Stimulated activated CD4-positive, alpha-beta T cell treated with anti-CD3 and anti-CD28 coated beads, Interleukin-1b, Interleukin-23, amount 100 ng/mL, for 48 hours (primary cell): Measurements from ENCODE around the gene NPHP4.

Source experiments
- DNase-seq: peaks from one replicate; pipeline ENCODE4 v3.0.0-alpha.2; 2020

The NPHP4 gene

DNA sequence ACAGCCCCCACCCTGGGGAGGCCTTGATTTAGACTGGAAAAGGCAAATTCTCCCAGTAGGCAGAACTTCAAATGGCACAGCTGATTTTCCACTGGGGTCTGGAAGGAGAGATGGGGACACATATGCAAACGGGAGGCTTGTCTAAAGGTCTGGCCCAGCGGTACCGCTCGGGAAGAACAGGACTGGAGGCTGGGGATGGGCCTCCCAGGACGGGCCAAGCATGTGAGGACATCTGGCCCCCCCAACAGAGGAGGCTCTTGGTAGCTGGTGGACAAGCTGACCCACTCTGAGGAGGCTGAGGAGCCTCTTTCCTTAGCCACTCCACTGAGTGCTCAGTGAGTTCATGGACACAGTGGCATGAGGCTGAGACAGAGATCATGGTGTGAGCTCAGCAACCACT, 170.0 kb downstream of the NPHP4 start:
- DNase-seq = no peak

DNA sequence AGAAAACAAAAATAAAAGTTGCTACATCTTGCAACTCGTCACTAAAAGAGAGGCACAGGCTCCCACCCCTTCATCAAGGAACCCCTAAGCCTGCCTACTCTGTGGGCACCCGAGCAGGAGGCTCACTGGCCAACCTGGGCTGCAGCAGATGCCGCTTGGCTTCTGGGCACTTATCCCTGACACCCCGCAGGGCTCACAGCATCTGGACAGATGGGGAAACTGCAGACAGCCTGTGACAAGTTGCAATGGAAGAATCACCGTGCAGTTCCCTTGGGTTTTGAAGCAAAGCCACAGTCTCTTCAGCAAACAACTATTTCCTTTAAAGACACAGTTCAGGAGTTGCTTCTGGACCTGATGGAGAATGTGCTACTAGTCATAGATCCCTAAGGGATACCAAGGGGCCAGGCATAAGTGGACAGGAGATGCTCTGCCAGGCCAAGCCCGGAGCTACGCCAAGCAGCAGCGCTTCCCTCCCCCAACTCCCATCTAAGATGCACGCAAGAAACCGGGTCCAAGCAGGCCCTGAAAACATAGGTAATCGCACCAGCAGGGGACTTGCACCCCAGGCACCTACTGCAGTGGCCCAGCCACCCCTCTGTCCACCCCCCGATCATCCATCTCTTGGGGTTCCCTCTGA, 170.6 kb downstream of the NPHP4 start:
- DNase-seq = no peak

DNA sequence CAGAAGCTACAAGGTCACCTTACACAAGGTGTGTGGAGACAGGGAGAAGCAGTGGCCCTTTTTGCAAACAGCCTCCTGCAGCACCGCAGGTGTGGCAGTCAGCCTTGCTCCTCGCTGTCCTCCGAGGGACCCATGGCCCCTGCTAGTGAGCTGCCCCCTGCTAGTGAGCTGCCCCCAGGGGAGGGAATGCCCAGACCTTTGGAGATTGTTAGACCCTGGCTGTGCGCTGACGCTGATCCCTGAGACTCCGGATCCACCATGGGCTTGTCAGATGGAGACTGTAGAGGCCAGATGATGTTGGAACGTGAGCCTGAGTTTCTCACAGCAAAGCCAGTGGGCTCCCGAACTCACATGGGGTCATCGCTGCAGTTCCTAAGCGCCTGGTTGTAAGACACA, 172.2 kb downstream of the NPHP4 start:
- no peak for DNase-seq

DNA sequence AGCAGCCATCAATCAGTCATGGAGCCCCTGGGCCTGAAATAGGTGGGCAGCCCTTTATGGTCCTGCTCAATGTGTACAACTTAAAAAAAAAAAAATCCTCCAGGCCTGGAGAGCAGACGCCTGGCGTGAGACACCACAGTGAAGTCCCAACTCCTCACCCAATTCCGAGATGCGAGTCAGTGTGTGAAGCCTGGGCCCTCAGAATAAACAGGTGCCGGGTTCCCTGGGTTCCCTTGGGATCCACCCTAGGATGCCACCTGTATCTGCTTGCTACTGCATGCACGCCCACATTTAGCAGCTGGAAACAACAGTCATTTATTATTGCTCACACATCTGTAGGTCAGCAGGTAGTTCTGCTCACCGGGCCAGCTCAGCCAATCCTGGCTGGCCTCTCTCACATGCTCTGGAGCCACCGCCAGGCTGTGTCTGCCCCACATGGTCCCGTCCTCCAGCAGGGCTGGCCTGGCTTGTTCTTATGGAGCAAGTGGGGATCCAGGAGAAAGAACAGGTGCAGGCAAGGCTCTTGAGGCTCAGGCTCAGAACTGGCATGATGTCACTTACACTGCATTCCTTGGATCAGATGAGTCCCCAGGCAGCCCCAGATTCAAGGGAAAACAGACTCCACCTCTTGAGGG, 172.7 kb downstream of the NPHP4 start:
- no peak for DNase-seq

DNA sequence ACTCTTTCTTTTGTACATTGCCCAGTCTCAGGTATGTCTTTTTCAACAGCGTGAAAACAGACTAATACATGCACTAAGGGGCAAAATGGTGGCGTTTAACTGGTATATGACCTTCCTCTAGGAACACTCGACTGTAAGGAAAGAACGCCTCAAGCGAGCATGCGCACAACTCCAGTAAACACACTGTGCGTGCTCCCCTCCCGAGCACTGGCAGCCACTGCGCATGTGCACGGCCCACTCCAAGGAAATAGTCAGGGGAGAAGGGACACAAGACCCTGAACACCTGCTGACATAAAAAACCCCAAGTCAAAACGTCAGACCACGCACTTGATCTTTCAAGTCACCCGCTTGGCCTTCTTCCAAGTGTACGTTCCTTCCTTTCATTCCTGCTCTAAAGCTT, 173.5 kb downstream of the NPHP4 start:
- no peak for DNase-seq

DNA sequence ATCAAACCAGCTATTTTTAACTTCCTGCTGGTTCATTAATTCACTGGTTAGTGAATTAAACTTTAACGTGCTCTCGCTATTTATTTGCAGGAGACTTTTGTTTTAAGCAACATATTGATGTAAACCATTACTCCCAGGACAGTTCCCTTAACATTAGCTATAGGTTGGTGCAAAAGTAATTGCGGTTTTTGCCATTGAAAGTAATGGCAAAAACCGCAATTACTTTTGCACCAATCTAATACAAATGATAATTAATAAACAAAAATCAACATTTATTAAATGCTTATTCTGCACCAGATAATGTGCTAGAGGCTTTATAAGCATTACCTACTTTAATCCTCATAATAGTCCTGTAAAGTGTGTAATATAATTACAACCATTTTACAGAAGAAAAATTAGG, 176.5 kb downstream of the NPHP4 start:
- no peak for DNase-seq

DNA sequence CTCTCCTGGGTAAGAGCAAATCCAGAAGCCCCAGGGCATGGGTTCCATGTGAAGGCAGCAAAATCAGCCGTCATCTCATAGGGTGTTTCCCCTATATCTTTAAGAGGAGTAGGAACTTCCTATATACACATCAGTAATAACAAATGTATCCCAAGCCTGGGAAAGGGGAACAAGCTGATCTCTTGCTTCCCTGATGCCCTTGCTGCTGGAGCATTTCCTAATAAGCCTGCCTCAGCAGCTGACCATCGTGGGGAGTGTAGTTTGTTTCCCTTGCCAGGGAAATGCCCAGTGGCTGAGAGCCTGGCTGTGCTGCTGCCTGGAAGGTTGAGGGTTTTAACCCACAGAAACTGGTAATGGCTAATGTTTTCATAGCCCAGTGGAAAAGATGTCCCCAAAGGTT, 177.0 kb downstream of the NPHP4 start:
- no peak for DNase-seq

DNA sequence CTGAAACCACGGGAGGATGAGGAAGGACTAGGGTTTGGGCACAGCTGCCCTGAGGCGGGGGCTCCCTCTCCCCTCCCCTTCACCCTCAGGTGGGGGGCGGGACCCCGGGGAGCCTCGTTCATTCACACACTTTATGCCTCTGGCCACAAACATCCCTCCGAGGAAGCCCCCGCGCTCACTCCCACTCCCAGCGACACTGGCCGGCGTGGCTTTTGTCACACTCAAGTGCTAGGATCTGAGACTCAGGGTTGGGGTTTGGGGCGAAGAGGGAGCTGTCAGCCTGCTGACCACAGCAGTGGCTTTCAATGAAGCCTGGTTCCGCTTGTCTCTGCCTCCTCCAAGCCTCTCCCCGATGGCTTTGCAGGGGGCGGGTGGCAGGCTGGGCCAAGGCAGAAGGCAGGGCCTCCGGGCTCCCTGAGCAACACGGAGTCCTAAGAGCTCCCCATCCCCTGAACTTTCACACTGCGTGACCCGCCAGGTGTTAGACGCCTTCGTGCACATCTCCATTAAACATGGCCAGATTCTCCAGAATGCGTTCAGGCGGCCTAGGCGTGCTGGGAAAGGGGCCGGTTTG, 178.1 kb downstream of the NPHP4 start:
- DNase-seq = no peak

DNA sequence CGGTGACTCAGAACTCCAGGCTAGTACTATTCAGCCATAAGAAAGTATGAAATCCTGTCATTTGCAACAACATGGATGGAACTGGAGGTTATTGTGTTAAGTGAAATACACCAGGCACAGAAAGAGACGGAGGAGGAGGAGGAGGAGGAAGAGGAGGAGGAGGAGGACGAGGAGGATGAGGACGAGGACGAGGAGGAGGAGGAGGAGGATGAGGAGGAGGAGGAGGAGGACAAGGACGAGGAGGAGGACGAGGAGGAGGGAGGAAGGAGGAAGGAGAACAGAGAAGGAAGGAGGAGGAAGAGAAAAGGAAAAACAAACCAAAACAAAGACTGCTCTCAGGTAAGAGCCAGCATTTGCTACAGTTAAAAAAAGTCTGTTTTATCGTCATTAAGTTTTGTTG, 178.7 kb downstream of the NPHP4 start:
- DNase-seq = no peak
